GM20431 (cell line): ENCODE measurements around the gene TTC28.
"Not testable (repeated sequence)": the region's sequence is repeated elsewhere in the genome, so short reads cannot be mapped to it uniquely, and the experiment has no call there.

Experiments
- in situ Hi-C: fragments of 300-500 bp; cut with MseI, MboI; formaldehyde crosslinking; loops from one replicate; pipeline ENCODE4 v1.15.0; 2020; ENCODE audit warnings: low sequenced_read_pairs; ENCODE audit not compliant: unreplicated experiment

The TTC28 gene

GRCh38 chr22:28514321-28514821, 165.3 kb downstream of the TTC28 start:
- in situ Hi-C loops, result no loop called here

GRCh38 chr22:28512387-28512786, 167.3 kb downstream of the TTC28 start:
- in situ Hi-C loops, result not testable (repeated sequence)

GRCh38 chr22:28507896-28508295, 171.7 kb downstream of the TTC28 start:
- in situ Hi-C loops, result no loop called here

GRCh38 chr22:28506150-28506535, 173.5 kb downstream of the TTC28 start:
- in situ Hi-C loops, result no loop called here

- in situ Hi-C loops, result no loop called here
Observed at GRCh38 chr22:28505416-28506149, 174.1 kb downstream of the TTC28 start.

GRCh38 chr22:28500006-28500405, 179.6 kb downstream of the TTC28 start:
- in situ Hi-C loops, result no loop called here

GRCh38 chr22:28498044-28498443, 181.6 kb downstream of the TTC28 start:
- in situ Hi-C loops, result no loop called here

GRCh38 chr22:28497188-28497587, 182.5 kb downstream of the TTC28 start:
- in situ Hi-C loops, result no loop called here

- in situ Hi-C loops, result not testable (repeated sequence)
Observed at GRCh38 chr22:28491289-28491688, 188.4 kb downstream of the TTC28 start.

GRCh38 chr22:28488825-28489224, 190.8 kb downstream of the TTC28 start:
- in situ Hi-C loops, result no loop called here

GRCh38 chr22:28484662-28485061, 195.0 kb downstream of the TTC28 start:
- in situ Hi-C loops, result no loop called here

GRCh38 chr22:28481725-28482124, 197.9 kb downstream of the TTC28 start:
- in situ Hi-C loops, result no loop called here

GRCh38 chr22:28480000-28480715, 199.5 kb downstream of the TTC28 start:
- in situ Hi-C loops, result no loop called here

- in situ Hi-C loops, result no loop called here
Observed at GRCh38 chr22:28478564-28478963, 201.1 kb downstream of the TTC28 start.

GRCh38 chr22:28477556-28477955, 202.1 kb downstream of the TTC28 start:
- in situ Hi-C loops, result no loop called here

- in situ Hi-C loops, result no loop called here
Observed at GRCh38 chr22:28474330-28474729, 205.3 kb downstream of the TTC28 start.

- in situ Hi-C loops, result no loop called here
Observed at GRCh38 chr22:28473258-28473657, 206.4 kb downstream of the TTC28 start.

- in situ Hi-C loops, result not testable (repeated sequence)
Observed at GRCh38 chr22:28467055-28467454, 212.6 kb downstream of the TTC28 start.

GRCh38 chr22:28466399-28466798, 213.2 kb downstream of the TTC28 start:
- in situ Hi-C loops, result no loop called here

- in situ Hi-C loops, result no loop called here
Observed at GRCh38 chr22:28465841-28466240, 213.8 kb downstream of the TTC28 start.

- in situ Hi-C loops, result no loop called here
Observed at GRCh38 chr22:28464127-28464526, 215.5 kb downstream of the TTC28 start.
